Activated naive CD4-positive, alpha-beta T cell (primary cell): ENCODE measurements around the gene LILRB2.
"Not testable (repeated sequence)": the region's sequence is repeated elsewhere in the genome, so short reads cannot be mapped to it uniquely, and the experiment has no call there.

ENCODE experiments used
- DNase-seq, 4 experiments: peaks; one replicate each; lab custom pipeline; 2025; lab: John Stamatoyannopoulos, UW

LILRB2 gene

GRCh38 chr19:54305141-54305540 lies 24.2 kb upstream of the LILRB2 start:
- DNase-seq: no peak

GRCh38 chr19:54302257-54302656 lies 21.3 kb upstream of the LILRB2 start:
- no peak for DNase-seq

- no peak for DNase-seq
Measured at GRCh38 chr19:54299515-54299914, 18.6 kb upstream of the LILRB2 start.

- no peak for DNase-seq
Measured at GRCh38 chr19:54299126-54299498, 18.2 kb upstream of the LILRB2 start.

GRCh38 chr19:54298357-54299125 lies 17.6 kb upstream of the LILRB2 start:
- no peak for DNase-seq

- DNase-seq: no peak
Measured at GRCh38 chr19:54297759-54298305, 16.9 kb upstream of the LILRB2 start.

- no peak for DNase-seq
Measured at GRCh38 chr19:54294539-54294938, 13.6 kb upstream of the LILRB2 start.

GRCh38 chr19:54289160-54289559 lies 8.2 kb upstream of the LILRB2 start:
- not testable (repeated sequence) for DNase-seq

- DNase-seq: no peak
Measured at GRCh38 chr19:54287456-54287855, 6.5 kb upstream of the LILRB2 start.

- DNase-seq: not testable (repeated sequence)
Measured at GRCh38 chr19:54286283-54286682, 5.4 kb upstream of the LILRB2 start.

- DNase-seq: not testable (repeated sequence)
Measured at GRCh38 chr19:54285427-54286056, 4.6 kb upstream of the LILRB2 start.

GRCh38 chr19:54282686-54283470 lies 2.0 kb upstream of the LILRB2 start:
- DNase-seq: no peak

GRCh38 chr19:54281729-54282075 lies 792 bp upstream of the LILRB2 start:
- not testable (repeated sequence) for DNase-seq

GRCh38 chr19:54280441-54280840 lies 469 bp downstream of the LILRB2 start:
- not testable (repeated sequence) for DNase-seq

- not testable (repeated sequence) for DNase-seq
Measured at GRCh38 chr19:54280025-54280424, 885 bp downstream of the LILRB2 start.

- no peak for DNase-seq
Measured at GRCh38 chr19:54279406-54279962, 1.4 kb downstream of the LILRB2 start.

GRCh38 chr19:54278571-54279195 lies 2.2 kb downstream of the LILRB2 start:
- DNase-seq: not testable (repeated sequence)

GRCh38 chr19:54278056-54278455 lies 2.9 kb downstream of the LILRB2 start:
- DNase-seq: not testable (repeated sequence)

- not testable (repeated sequence) for DNase-seq
Measured at GRCh38 chr19:54277111-54277615, 3.7 kb downstream of the LILRB2 start.

- DNase-seq: no peak
Measured at GRCh38 chr19:54275951-54276350, 5.0 kb downstream of the LILRB2 start.

GRCh38 chr19:54274516-54274915 lies 6.4 kb downstream of the LILRB2 start:
- DNase-seq: not testable (repeated sequence)

GRCh38 chr19:54273821-54274220 lies 7.1 kb downstream of the LILRB2 start:
- no peak for DNase-seq
